BLaER1 treated with 17β-estradiol and CSF1 and Interleukin-3, amounts not matched to agents 10 nM and 100 nM (cell line): ENCODE results near the gene CHAF1A.
A peak's percentile ranks its signal among the peaks of the same experiment; 100 is the strongest.

Source experiments
- H3K27ac ChIP-seq, 11 experiments: shearing (Covaris generic); formaldehyde crosslinking; 2 replicates each; pipeline ENCODE4 v1.8.1; 2022
- H3K27me3 ChIP-seq, 11 experiments: shearing (Covaris generic); formaldehyde crosslinking; 2 replicates each; pipeline ENCODE4 v1.8.1; 2022
- H3K36me3 ChIP-seq, 11 experiments: shearing (Covaris generic); formaldehyde crosslinking; 2 replicates each; pipeline ENCODE4 v1.8.1; 2022
- H3K4me1 ChIP-seq, 10 experiments: shearing (Covaris generic); formaldehyde crosslinking; 2 replicates each; pipeline ENCODE4 v1.8.1; 2022
- H3K4me2 ChIP-seq, 11 experiments: shearing (Covaris generic); formaldehyde crosslinking; 2 replicates each; pipeline ENCODE4 v1.8.1; 2022
- H3K4me3 ChIP-seq, 10 experiments: shearing (Covaris generic); formaldehyde crosslinking; 2 replicates each; pipeline ENCODE4 v1.8.1; 2022
- H3K9ac ChIP-seq, 11 experiments: shearing (Covaris generic); formaldehyde crosslinking; 2 replicates each; pipeline ENCODE4 v1.8.1; 2022
- H3K9me3 ChIP-seq, 11 experiments: shearing (Covaris generic); formaldehyde crosslinking; replicated peaks in 1 of 11; 2 replicates each; pipeline ENCODE4 v1.8.1; 2022
- H4K20me1 ChIP-seq, 11 experiments: shearing (Covaris generic); formaldehyde crosslinking; 2 replicates each; pipeline ENCODE4 v1.8.1; 2022
- Cebpa-rat ChIP-seq, 11 experiments: shearing (Covaris generic); IDR thresholded peaks; 2 replicates each; pipeline ENCODE4 v1.8.1; 2022

Gene CHAF1A

DNA sequence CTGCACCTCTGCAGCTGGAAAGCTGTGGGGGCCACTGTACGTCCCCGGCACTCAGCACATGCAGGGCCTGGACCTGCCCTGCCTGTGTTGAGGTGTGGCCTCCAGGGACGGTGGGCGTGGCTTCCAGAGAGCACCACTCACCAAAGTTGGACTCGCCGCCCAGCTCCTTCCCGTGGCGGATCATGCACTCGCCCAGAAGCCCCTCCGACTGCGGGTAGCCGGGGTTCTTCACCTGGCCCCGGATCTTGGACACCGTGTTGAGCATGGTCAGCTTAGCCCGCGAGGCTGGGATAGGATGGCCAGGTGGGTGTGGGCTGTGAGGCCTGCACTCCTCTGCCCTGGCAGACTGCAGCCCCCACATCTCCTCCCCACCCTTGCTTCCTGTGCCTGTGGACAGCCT, 37.1 kb upstream of the CHAF1A start:
- H3K4me1 ChIP-seq: peaks cover 33 to 51% (median 49%) of the 10 kb centered on the region in 10 experiments
- peaks cover 56 to 78% (median 67%) of the 10 kb centered on the region in 11 experiments for H3K36me3 ChIP-seq
- H3K27ac ChIP-seq: peak overlapping the region in 4 of 11 experiments; percentile 8 to 47 (median 24); a peak in 4 of 22 replicates
- peaks cover 56 to 99% (median 86%) of the 10 kb centered on the region in 11 experiments for H4K20me1 ChIP-seq
- no peaks in the 10 kb centered on the region for H3K9me3 ChIP-seq
- no peaks in the 10 kb centered on the region for H3K27me3 ChIP-seq
- peak overlapping the region in 4 of 11 experiments; percentile 19 to 42 (median 34); a peak in 7 of 22 replicates for H3K4me2 ChIP-seq
- no peak for TF ChIP-seq Cebpa-rat (IDR thresholded peaks at IDR 0.05)
- peak overlapping the region in 5 of 11 experiments; percentile 14 to 46 (median 29); a peak in 2 of 22 replicates for H3K9ac ChIP-seq
- H3K4me3 ChIP-seq: no peak overlapping the region

DNA sequence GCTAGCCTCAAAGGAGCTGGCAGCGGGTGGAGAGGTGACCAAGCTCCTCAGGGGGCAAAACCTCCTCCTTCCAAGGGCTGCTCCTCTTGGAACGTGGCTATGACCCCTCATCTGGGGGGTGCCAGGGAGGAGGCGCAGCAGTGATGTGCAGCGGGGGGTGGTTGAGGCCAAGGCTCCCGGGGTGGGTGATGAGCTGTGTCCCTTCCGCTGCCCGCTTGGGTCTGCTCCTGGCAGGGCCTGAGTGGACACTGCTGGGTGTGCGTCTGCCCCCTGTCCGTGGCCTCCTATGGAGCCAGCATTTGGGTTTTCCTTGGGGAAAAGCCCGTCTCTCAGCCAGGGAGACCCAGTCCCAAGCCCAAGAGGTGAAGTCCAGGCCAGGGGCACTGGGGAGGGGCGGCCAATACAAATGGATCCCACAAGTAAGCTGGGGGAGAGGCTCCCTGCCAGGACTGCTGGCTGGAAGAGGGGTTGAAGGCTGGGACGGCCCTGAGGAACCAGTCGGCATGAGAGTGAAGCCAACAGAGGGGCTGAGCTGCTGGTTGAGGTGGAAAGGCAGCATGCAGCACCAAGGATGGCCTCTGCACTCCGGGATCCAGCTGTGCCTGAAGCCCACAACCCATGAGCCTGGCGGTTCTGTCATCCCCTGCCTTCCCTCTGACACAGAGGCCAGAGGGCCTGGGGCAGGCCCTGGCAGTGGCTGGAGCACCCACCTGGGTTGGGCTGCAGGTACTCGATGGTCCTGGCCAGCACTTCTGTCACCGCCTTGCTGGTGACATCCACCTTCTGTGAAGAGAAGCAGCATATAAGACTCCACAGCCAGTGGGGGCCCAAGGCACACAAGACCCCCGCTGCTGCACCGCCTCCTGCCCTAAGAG, 36.4 kb upstream of the CHAF1A start:
- peak overlapping the region in 8 of 11 experiments; percentile 6 to 47 (median 24); a peak in 8 of 22 replicates for H3K27ac ChIP-seq
- no peak overlapping the region for H3K4me3 ChIP-seq
- peak overlapping the region in 10 of 11 experiments; percentile 4 to 48 (median 28); a peak in 9 of 22 replicates for H3K9ac ChIP-seq
- peaks cover 39 to 58% (median 56%) of the 10 kb centered on the region in 10 experiments for H3K4me1 ChIP-seq
- H4K20me1 ChIP-seq: peaks cover 56 to 99% (median 86%) of the 10 kb centered on the region in 11 experiments
- peaks cover 55 to 74% (median 60%) of the 10 kb centered on the region in 11 experiments for H3K36me3 ChIP-seq
- H3K9me3 ChIP-seq: no peaks in the 10 kb centered on the region
- TF ChIP-seq Cebpa-rat (IDR thresholded peaks at IDR 0.05): no peak
- peak overlapping the region in 6 of 11 experiments; percentile 3 to 42 (median 26); a peak in 10 of 22 replicates for H3K4me2 ChIP-seq
- no peaks in the 10 kb centered on the region for H3K27me3 ChIP-seq

DNA sequence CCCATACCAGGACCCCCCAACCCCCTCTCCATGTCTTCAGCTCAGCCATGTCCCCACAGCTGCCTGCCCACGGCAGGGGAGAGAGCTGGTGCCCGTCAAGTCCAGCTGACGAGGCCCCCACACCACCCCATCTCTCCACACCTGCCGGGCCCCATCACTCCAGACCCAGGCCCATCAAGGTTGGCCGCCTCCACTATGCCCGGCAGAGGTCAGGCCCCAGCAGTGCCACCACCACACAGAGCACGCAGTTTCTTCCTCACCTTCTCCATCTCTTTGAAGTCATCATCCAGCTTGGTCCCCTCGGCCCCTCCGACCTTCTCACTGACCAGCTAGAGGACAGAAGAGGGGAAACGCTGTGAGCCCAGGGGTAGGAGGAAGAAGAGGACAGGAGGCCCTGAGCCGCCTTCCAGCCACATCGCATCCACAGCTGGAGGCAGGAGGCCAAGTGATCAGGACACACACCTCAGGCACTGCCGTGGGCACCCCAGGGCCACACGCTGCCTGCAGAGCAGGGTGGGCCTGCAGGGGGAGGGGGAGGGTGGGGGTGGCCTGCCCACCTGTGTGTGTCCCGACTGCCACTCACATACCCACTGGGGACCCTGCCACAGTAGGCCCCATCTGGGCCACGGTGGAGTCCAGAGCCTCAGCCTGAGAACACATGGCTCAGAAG, 35.6 kb upstream of the CHAF1A start:
- TF ChIP-seq Cebpa-rat (IDR thresholded peaks at IDR 0.05): no peak
- Histone ChIP-seq H3K4me2 (peak overlapping the region in 8 of 11 experiments; percentile 3 to 100 (median 98); a peak in 8 of 22 replicates), H3K27ac (peak overlapping the region in 6 of 11 experiments; percentile 11 to 92 (median 88); a peak in 7 of 22 replicates), H3K9ac (peak overlapping the region in 9 of 11 experiments; percentile 6 to 80 (median 48); a peak in 9 of 22 replicates), H3K4me1 (peaks cover 47 to 66% (median 64%) of the 10 kb centered on the region in 10 experiments), H3K27me3 (no peaks in the 10 kb centered on the region), H4K20me1 (peaks cover 62 to 99% (median 93%) of the 10 kb centered on the region in 11 experiments), H3K4me3 (no peak overlapping the region), H3K36me3 (peaks cover 48 to 74% (median 56%) of the 10 kb centered on the region in 11 experiments), H3K9me3 (no peaks in the 10 kb centered on the region)

DNA sequence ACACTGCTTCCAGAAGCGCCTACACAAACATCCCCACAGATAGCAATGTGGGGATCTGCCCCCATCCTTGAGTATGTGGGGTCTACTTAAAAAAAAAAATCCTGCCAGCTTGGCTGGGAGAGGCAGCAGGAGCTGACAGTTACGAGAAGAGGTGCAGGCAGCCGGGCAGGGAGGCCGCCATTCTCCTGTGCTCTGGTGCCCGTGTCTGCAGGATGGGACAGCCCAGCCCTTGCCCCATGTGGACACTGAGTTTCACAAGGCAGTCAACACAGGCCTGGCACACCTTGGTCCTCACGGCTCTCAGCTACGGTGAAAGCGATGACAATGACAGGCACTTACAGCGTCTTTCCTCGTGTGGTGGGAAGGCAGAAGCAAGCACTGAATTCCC, 35.1 kb upstream of the CHAF1A start:
- peaks cover 43 to 74% (median 56%) of the 10 kb centered on the region in 11 experiments for H3K36me3 ChIP-seq
- H3K9me3 ChIP-seq: no peaks in the 10 kb centered on the region
- peak overlapping the region in 9 of 11 experiments; percentile 14 to 80 (median 76); a peak in 13 of 22 replicates for H3K9ac ChIP-seq
- peaks cover 68 to 99% (median 93%) of the 10 kb centered on the region in 11 experiments for H4K20me1 ChIP-seq
- H3K4me3 ChIP-seq: no peak overlapping the region; a peak in 1 of 20 replicates
- TF ChIP-seq Cebpa-rat (IDR thresholded peaks at IDR 0.05): no peak
- H3K4me1 ChIP-seq: peaks cover 52 to 71% (median 69%) of the 10 kb centered on the region in 10 experiments
- H3K27ac ChIP-seq: peak overlapping the region in 9 of 11 experiments; percentile 81 to 92 (median 86); a peak in 14 of 22 replicates
- H3K4me2 ChIP-seq: peak overlapping the region; percentile 96 to 100 (median 99)
- no peaks in the 10 kb centered on the region for H3K27me3 ChIP-seq

DNA sequence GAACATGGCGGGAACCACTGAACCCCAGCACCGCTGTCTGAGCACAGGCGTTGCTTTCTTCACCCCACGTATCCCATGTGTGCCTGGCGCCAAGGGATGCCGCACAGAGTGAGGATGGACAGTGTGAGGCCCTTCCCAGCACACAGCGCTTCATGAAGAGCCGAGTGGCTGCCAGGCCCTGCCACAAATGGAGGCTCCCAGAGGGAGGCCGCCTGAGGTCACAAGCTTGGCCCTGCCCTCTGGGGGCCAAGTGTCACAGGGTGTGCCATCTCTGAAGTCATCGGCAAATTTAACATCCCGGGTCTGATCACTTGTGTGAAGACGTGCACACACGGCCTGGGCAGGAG, 34.7 kb upstream of the CHAF1A start:
- peaks cover 72 to 99% (median 93%) of the 10 kb centered on the region in 11 experiments for H4K20me1 ChIP-seq
- H3K27ac ChIP-seq: peak overlapping the region; percentile 12 to 92 (median 86); a peak in 21 of 22 replicates
- no peaks in the 10 kb centered on the region for H3K27me3 ChIP-seq
- H3K9ac ChIP-seq: peak overlapping the region; percentile 47 to 80 (median 78); a peak in 20 of 22 replicates
- peak overlapping the region in 5 of 10 experiments; percentile 23 to 57 (median 33); a peak in 7 of 20 replicates for H3K4me3 ChIP-seq
- peaks cover 57 to 75% (median 73%) of the 10 kb centered on the region in 10 experiments for H3K4me1 ChIP-seq
- H3K9me3 ChIP-seq: no peaks in the 10 kb centered on the region
- no peak for TF ChIP-seq Cebpa-rat (IDR thresholded peaks at IDR 0.05)
- H3K4me2 ChIP-seq: peak overlapping the region; percentile 96 to 100 (median 99)
- peaks cover 39 to 73% (median 56%) of the 10 kb centered on the region in 11 experiments for H3K36me3 ChIP-seq

DNA sequence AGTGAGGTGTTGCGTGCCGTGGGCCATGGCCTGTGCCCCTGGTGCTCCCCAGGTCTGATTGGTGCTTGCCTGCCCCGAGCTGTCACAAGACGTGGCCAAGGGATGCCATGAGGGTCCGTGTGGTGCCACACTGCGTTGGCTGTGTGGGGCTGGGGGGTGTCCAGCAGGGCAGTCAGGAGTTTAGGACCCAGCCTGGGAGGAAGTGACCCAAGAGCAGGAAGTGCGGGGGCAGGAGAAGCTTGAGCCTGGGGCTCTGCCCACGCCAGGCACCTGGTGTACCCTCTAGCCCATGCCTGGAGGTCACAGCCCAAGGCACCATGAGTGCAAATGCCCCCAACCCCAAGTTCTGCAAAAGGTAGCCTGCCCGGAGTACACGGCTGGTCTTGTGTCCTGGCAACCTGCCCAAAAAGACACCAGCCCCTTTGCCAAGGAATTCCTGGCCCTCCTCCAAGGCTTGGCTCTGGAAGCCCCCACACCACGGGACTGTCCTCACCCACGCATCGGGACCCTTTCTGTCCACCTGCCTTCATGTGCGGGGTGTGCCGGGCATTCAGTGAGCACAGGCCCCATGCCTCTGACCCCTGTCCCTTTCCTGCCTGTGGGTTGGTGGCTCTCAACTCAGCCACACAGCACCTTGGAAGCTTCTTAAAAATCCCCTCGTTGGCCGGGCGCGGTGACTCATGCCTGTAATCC, 34.2 kb upstream of the CHAF1A start:
- Histone ChIP-seq H3K4me2 (peak overlapping the region; percentile 96 to 100 (median 99)), H3K27ac (peak overlapping the region; percentile 12 to 92 (median 86); a peak in 21 of 22 replicates), H3K9ac (peak overlapping the region; percentile 47 to 80 (median 78); a peak in 20 of 22 replicates), H3K27me3 (no peaks in the 10 kb centered on the region), H4K20me1 (peaks cover 77 to 99% (median 93%) of the 10 kb centered on the region in 11 experiments), H3K36me3 (peaks cover 34 to 72% (median 52%) of the 10 kb centered on the region in 11 experiments), H3K4me1 (peaks cover 62 to 81% (median 78%) of the 10 kb centered on the region in 10 experiments), H3K9me3 (no peaks in the 10 kb centered on the region), H3K4me3 (peak overlapping the region in 7 of 10 experiments; percentile 23 to 57 (median 33); a peak in 10 of 20 replicates)
- TF ChIP-seq Cebpa-rat (IDR thresholded peaks at IDR 0.05): no peak

DNA sequence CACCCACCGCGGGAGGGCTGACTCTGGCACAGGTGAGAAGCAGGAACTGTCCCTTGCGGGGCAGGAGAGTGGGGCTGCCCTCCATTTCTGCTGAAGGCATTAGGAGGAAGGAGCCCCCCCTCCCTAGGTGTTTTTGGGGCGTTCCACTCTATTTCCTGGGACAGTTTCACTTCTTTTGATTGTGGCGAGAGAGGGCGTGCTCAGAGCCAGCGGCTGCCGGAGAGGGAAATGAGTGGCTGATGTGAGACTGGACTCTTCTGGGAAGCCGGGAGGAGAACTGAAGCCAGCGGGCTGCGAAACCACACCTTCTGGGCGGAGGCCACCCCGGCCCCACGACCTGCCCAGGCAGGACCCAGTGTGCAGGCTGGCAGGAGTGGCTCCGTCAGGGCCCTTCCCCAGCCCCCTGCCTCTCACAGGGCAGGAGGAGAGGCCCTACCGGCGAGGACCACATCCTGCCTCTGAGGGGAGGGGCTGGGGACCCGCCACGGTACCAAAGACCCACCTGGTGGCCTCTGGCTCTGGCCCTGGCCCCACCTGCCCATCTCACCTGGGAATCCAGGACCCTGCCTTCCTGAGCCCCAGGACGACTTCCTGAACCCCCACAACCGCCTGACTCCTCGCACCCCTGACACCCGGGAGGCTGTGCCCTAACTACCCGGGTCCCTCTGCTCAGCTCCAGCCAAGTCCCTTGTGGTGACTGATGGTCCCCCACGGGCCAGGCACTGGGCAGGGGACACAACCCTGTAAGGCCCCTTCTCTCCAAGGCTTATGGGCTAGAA, 33.1 kb upstream of the CHAF1A start:
- H4K20me1 ChIP-seq: peaks cover 84 to 99% (median 94%) of the 10 kb centered on the region in 11 experiments
- H3K36me3 ChIP-seq: peaks cover 23 to 61% (median 41%) of the 10 kb centered on the region in 11 experiments
- peak overlapping the region; percentile 96 to 100 (median 99) for H3K4me2 ChIP-seq
- peaks cover 72 to 91% (median 89%) of the 10 kb centered on the region in 10 experiments for H3K4me1 ChIP-seq
- H3K4me3 ChIP-seq: peak overlapping the region; percentile 42 to 66 (median 50)
- no peak for TF ChIP-seq Cebpa-rat (IDR thresholded peaks at IDR 0.05)
- peak overlapping the region; percentile 63 to 82 (median 78) for H3K9ac ChIP-seq
- H3K27ac ChIP-seq: peak overlapping the region; percentile 67 to 92 (median 86)
- H3K9me3 ChIP-seq: no peaks in the 10 kb centered on the region
- H3K27me3 ChIP-seq: no peaks in the 10 kb centered on the region
